NK-92 (cell line): ENCODE results near the gene LMF1.

ENCODE experiments used
- DNase-seq: peaks from one replicate; lab custom pipeline; 2025; ENCODE audit not compliant: unreplicated experiment; lab: John Stamatoyannopoulos, UW

Gene LMF1

GRCh38 chr16:931171-931570 is 39.6 kb downstream of the LMF1 start:
- DNase-seq = no peak

- DNase-seq = no peak
Observed at GRCh38 chr16:930511-930910, 40.3 kb downstream of the LMF1 start.

GRCh38 chr16:930076-930475 is 40.7 kb downstream of the LMF1 start:
- DNase-seq = no peak

GRCh38 chr16:929227-930073 is 41.3 kb downstream of the LMF1 start:
- no peak for DNase-seq

GRCh38 chr16:928526-928925 is 42.3 kb downstream of the LMF1 start:
- DNase-seq = no peak

GRCh38 chr16:927931-928330 is 42.9 kb downstream of the LMF1 start:
- no peak for DNase-seq

- no peak for DNase-seq
Observed at GRCh38 chr16:927406-927805, 43.4 kb downstream of the LMF1 start.

- no peak for DNase-seq
Observed at GRCh38 chr16:926715-927114, 44.1 kb downstream of the LMF1 start.

- DNase-seq = no peak
Observed at GRCh38 chr16:924806-925205, 46.0 kb downstream of the LMF1 start.

GRCh38 chr16:924063-924462 is 46.7 kb downstream of the LMF1 start:
- DNase-seq = no peak

GRCh38 chr16:923184-923583 is 47.6 kb downstream of the LMF1 start:
- no peak for DNase-seq

- DNase-seq = no peak
Observed at GRCh38 chr16:922051-922450, 48.7 kb downstream of the LMF1 start.

GRCh38 chr16:921321-921905 is 49.4 kb downstream of the LMF1 start:
- no peak for DNase-seq

GRCh38 chr16:920717-921116 is 50.1 kb downstream of the LMF1 start:
- DNase-seq = no peak

GRCh38 chr16:920051-920681 is 50.6 kb downstream of the LMF1 start:
- DNase-seq = no peak

GRCh38 chr16:919658-920050 is 51.1 kb downstream of the LMF1 start:
- no peak for DNase-seq

GRCh38 chr16:918741-919657 is 51.8 kb downstream of the LMF1 start:
- no peak for DNase-seq

GRCh38 chr16:918068-918467 is 52.7 kb downstream of the LMF1 start:
- no peak for DNase-seq

- DNase-seq = no peak
Observed at GRCh38 chr16:917591-918061, 53.2 kb downstream of the LMF1 start.

GRCh38 chr16:916035-916799 is 54.6 kb downstream of the LMF1 start:
- no peak for DNase-seq
